Gastroesophageal sphincter (tissue), 4 donors: ENCODE results near the gene TMEM117. TPM values are rescaled to one million over a fixed set of nuclear protein-coding genes. Genes with fewer than 3 reads are reported as not detected.

Experiments
- ATAC-seq: fragments of 150-250 bp; one replicate; pipeline ENCODE4 v1.9.1; 2016; ENCODE audit warnings: mild to moderate bottlenecking, moderate library complexity
- H3K27ac ChIP-seq, 4 donors: fragments of 200-600 bp; sonication (generic) in 3 of 4; 1 replicate in 3 of 4; 2 replicates in 1 of 4; pipeline ENCODE4 v1.5.1; 2016 to 2019
- H3K27me3 ChIP-seq: fragments of 200-600 bp; sonication (generic); one replicate; pipeline ENCODE4 v1.5.1; 2019
- H3K36me3 ChIP-seq, 2 donors: fragments of 200-600 bp; sonication (generic); one replicate each; pipeline ENCODE4 v1.5.1; 2019; ENCODE audit warnings: control low read depth in 1 of 2
- H3K4me1 ChIP-seq, 3 donors: fragments of 200-600 bp; sonication (generic); 1 replicate in 2 of 3; 2 replicates in 1 of 3; pipeline ENCODE4 v1.5.1; 2016 to 2019; ENCODE audit warnings: control low read depth in 2 of 3
- H3K4me3 ChIP-seq, 2 donors: fragments of 200-600 bp; sonication (generic); one replicate each; pipeline ENCODE4 v1.5.1; 2019; ENCODE audit warnings: mild to moderate bottlenecking in 1 of 2, moderate library complexity in 1 of 2
- H3K9me3 ChIP-seq, 3 donors: fragments of 200-600 bp; sonication (generic); one replicate each; pipeline ENCODE4 v1.5.1; 2017 to 2019; ENCODE audit warnings: control low read depth in 2 of 3
- CTCF ChIP-seq, 4 experiments: fragments of 200-600 bp in 2 of 4; fragments of 450-650 bp in 2 of 4; sonication (generic) in 1 of 4; IDR thresholded peaks; one replicate each; pipeline ENCODE4 v1.5.1; 2017 to 2019; ENCODE audit warnings: antibody characterized with exemption in 4 of 4, mild to moderate bottlenecking in 2 of 4, moderate library complexity in 2 of 4
- EP300 ChIP-seq: sonication (generic); formaldehyde crosslinking; IDR thresholded peaks from one replicate; pipeline ENCODE4 v1.6.1; 2017; ENCODE audit warnings: antibody characterized with exemption, mild to moderate bottlenecking
- POLR2A ChIP-seq, 2 donors: fragments of 450-650 bp; IDR thresholded peaks; one replicate each; pipeline ENCODE4 v1.6.1; 2017; ENCODE audit warnings: antibody characterized with exemption in 2 of 2, mild to moderate bottlenecking in 2 of 2, moderate library complexity in 1 of 2
- POLR2AphosphoS5 ChIP-seq: sonication (generic); formaldehyde crosslinking; IDR thresholded peaks from one replicate; pipeline ENCODE4 v1.6.1; 2017; ENCODE audit warnings: antibody characterized with exemption
- WGBS, 2 donors: methylation state at CpG; one replicate each; pipeline ENCODE4 v1.1.5; 2018; ENCODE audit warnings: low coverage in 1 of 2; 5-methylcytosine and 5-hydroxymethylcytosine counted together
- total RNA-seq, 4 donors: library from RNA; depleted of rRNA; stranded (reverse); fragments of >200 nt; gene quantifications; one replicate each; pipeline ENCODE4 v1.1.0, GENCODE V29; 2016

TMEM117 gene
- total RNA-seq, 4 donors from 2014 or later: 7.8 to 21.5 (median 12.3) TPM

DNA sequence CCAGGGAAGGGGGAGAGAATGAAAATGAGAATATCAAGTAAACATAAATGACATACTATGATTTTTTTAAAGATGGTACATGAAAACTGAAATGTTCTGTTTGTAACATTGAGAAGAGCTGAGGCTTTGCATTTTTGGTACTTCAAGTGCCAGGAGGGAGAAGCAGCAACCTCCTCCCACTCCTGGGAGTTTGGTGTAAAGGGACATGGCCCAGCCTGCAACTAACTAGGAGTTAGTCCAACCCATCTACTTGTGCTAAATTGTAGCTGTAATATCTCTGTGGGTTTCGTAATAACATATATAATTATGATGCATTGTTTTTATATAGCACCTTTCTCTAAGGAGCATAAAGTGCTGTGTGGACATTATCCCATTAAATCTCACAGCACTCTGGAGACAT, 522.8 kb downstream of the TMEM117 start:
- Histone ChIP-seq H3K9me3 (no peaks in the 10 kb centered on the region), H3K27me3 (no peaks in the 10 kb centered on the region), H3K27ac (no peak overlapping the region), H3K36me3 (no peaks in the 10 kb centered on the region), H3K4me1 (no peaks in the 10 kb centered on the region), H3K4me3 (no peak overlapping the region)
- 50 to 83% methylated on average over 1 of the region's 1 CpG for WGBS, 2 donors
- ATAC-seq: no peak
- TF ChIP-seq EP300 (no peak), POLR2AphosphoS5 (no peak), CTCF (IDR thresholded peaks at IDR 0.05) (no peak), POLR2A (IDR thresholded peaks at IDR 0.05) (no peak)

DNA sequence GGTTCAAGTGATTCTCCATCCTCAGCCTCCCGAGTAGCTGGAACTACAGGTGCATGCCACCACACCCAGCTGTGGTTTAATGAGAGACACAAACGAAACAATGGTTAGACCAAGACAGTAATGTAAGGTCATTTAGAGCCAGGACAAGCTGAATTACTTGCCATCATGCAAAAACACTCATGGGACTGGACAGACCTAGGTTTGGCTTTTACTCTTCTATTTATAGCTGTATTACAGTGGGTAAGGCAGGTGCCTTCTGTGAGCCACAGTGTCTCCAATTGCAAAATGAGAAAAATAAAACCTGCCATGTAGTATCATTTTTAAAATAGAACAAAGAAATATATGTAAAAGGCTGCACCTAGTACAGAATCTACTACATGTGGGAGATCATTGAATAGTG, 527.1 kb downstream of the TMEM117 start:
- Histone ChIP-seq H3K36me3 (no peaks in the 10 kb centered on the region), H3K4me3 (no peak overlapping the region), H3K4me1 (no peaks in the 10 kb centered on the region), H3K9me3 (no peaks in the 10 kb centered on the region), H3K27ac (no peak overlapping the region), H3K27me3 (no peaks in the 10 kb centered on the region)
- TF ChIP-seq POLR2A (IDR thresholded peaks at IDR 0.05) (no peak), CTCF (IDR thresholded peaks at IDR 0.05) (no peak), EP300 (no peak), POLR2AphosphoS5 (no peak)
- ATAC-seq: no peak
- WGBS, 2 donors: 80% methylated on average over 1 of the region's 2 CpGs; no CpG with 5 or more reads in 1 of the 2 donors

- H3K36me3 ChIP-seq: no peaks in the 10 kb centered on the region
- no peaks in the 10 kb centered on the region for H3K9me3 ChIP-seq
- no peaks in the 10 kb centered on the region for H3K27me3 ChIP-seq
- no peaks in the 10 kb centered on the region for H3K4me1 ChIP-seq
- no peak for TF ChIP-seq POLR2A (IDR thresholded peaks at IDR 0.05)
- TF ChIP-seq CTCF (IDR thresholded peaks at IDR 0.05): no peak
- TF ChIP-seq EP300: no peak
- no peak for TF ChIP-seq POLR2AphosphoS5
- H3K27ac ChIP-seq: no peak overlapping the region
- no peak overlapping the region for H3K4me3 ChIP-seq
- no peak for ATAC-seq
- WGBS, 2 donors: 83 to 100% methylated on average over 1 of the region's 1 CpG
Observed at GRCh38 chr12:44367136-44367535, 531.3 kb downstream of the TMEM117 start.

GRCh38 chr12:44367916-44368315, 532.0 kb downstream of the TMEM117 start:
- Histone ChIP-seq H3K9me3 (no peaks in the 10 kb centered on the region), H3K36me3 (no peaks in the 10 kb centered on the region), H3K27me3 (no peaks in the 10 kb centered on the region), H3K27ac (no peak overlapping the region), H3K4me1 (no peaks in the 10 kb centered on the region), H3K4me3 (no peak overlapping the region)
- ATAC-seq: no peak
- TF ChIP-seq POLR2A (IDR thresholded peaks at IDR 0.05): no peak
- TF ChIP-seq EP300: no peak
- no peak for TF ChIP-seq CTCF (IDR thresholded peaks at IDR 0.05)
- no peak for TF ChIP-seq POLR2AphosphoS5
- WGBS, 2 donors: 75 to 100% methylated on average over 2 of the region's 2 CpGs

GRCh38 chr12:44369998-44370397, 534.1 kb downstream of the TMEM117 start:
- TF ChIP-seq POLR2AphosphoS5: no peak
- TF ChIP-seq EP300: no peak
- no peak for TF ChIP-seq CTCF (IDR thresholded peaks at IDR 0.05)
- TF ChIP-seq POLR2A (IDR thresholded peaks at IDR 0.05): no peak
- Histone ChIP-seq H3K9me3 (no peaks in the 10 kb centered on the region), H3K27me3 (no peaks in the 10 kb centered on the region), H3K36me3 (no peaks in the 10 kb centered on the region), H3K4me1 (no peaks in the 10 kb centered on the region), H3K4me3 (no peak overlapping the region), H3K27ac (no peak overlapping the region)
- WGBS, 2 donors: 100% methylated on average over 1 of the region's 1 CpG
- ATAC-seq: no peak
